Mammary microvascular endothelial cell (primary cell): Measurements from ENCODE around the gene MYL10. TPM values are rescaled to one million over a fixed set of nuclear protein-coding genes. Genes with fewer than 3 reads are reported as not detected.

Source experiments
- total RNA-seq: library from RNA; depleted of rRNA; stranded (reverse); fragments of >200 nt; gene quantifications from 2 replicates; pipeline ENCODE4 v1.2.3, GENCODE V29; 2015

MYL10 gene
- total RNA-seq: not detected in 2 replicates

DNA sequence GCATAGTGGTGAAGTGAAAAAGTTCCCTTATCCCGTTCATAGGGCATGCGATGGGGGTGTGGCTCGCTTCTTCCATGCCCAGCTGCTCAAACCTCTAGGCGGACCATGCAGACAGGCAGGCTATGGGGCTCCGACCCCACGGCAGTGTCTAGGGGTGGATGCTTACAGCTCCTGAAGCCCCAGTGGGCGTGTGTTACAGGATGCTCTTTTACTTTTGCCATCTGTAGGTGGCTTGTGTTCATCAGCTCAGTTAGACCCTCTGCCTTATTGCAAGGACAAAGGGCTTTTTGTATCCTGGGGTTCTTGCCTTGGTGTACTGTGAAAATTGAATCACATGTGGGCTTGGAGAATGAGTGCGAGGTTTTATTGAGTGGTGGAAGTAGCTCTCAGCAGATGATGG is at the start of gene MYL10:
TSS of gene MYL10 (minus strand) at position 126 of the 400 bp plus-strand sequence. CDS start 178 bp downstream, outside the sequence.

Other genes starting within 250 kb of the MYL10 start
- gene CUX1, start 188.3 kb upstream of the MYL10 start, total RNA-seq: 19.1 and 24.6 TPM in 2 replicates